IMR-90 (cell line): ENCODE data around the gene RALGAPA1.

Source experiments
- BHLHE40 ChIP-seq: fragments of 150-350 bp; IDR thresholded peaks from 2 replicates; pipeline ENCODE4 v1.6.1; 2016; ENCODE audit warnings: mild to moderate bottlenecking, low read depth, low read length
- CEBPB ChIP-seq: IDR thresholded peaks from 2 replicates; pipeline ENCODE4 v1.6.1; 2012; ENCODE audit warnings: low read depth, low read length, improper control_type of control experiment
- MAFK ChIP-seq: IDR thresholded peaks from 2 replicates; pipeline ENCODE4 v1.6.1; 2012; ENCODE audit warnings: low read depth, low read length, improper control_type of control experiment
- POLR2A ChIP-seq: IDR thresholded peaks from 2 replicates; pipeline ENCODE4 v1.6.1; 2012; ENCODE audit warnings: mild to moderate bottlenecking, low read depth, low read length
- RCOR1 ChIP-seq: IDR thresholded peaks from 2 replicates; pipeline ENCODE4 v1.6.1; 2012; ENCODE audit warnings: mild to moderate bottlenecking, low read length, improper control_type of control experiment; ENCODE audit not compliant: insufficient replicate concordance
- RFX5 ChIP-seq: IDR thresholded peaks from 2 replicates; pipeline ENCODE4 v1.8.0; 2012; ENCODE audit warnings: low read depth, mild to moderate bottlenecking, low read length, moderate library complexity
- SMC3 ChIP-seq: fragments of 150-350 bp; IDR thresholded peaks from 2 replicates; pipeline ENCODE4 v1.6.1; 2016; ENCODE audit warnings: low read depth, mild to moderate bottlenecking, antibody characterized with exemption, low read length, moderate library complexity
- TF ChIP-seq, protein P1 (sequence below): conservative IDR thresholded peaks from 2 replicates; pipeline ENCODE4 v1.5.1; 2012; ENCODE audit warnings: mild to moderate bottlenecking, low read depth, low read length, improper control_type of control experiment

DNA sequence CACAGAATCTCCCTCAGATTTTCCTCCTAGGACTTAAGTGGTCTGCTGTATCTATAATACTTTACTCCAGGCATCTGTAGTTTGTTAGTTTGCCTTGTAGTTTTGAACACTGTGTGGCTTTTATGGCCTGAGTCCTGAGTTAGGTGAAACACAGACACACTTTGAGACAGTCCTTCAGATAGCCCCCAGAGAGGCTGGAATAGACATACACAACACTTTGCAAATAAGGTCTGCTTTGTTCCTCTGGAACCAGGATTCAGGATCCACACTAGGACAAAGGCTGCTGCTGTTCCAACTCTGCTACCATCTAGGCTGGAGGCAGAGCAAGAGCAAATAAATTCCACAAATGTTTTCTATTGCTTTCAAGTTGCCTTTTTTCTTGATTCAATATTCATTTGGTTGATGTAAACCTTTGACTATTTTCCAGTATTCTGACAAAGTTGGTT lies 316.5 kb downstream of the RALGAPA1 start:
- TF ChIP-seq, protein P1, sequence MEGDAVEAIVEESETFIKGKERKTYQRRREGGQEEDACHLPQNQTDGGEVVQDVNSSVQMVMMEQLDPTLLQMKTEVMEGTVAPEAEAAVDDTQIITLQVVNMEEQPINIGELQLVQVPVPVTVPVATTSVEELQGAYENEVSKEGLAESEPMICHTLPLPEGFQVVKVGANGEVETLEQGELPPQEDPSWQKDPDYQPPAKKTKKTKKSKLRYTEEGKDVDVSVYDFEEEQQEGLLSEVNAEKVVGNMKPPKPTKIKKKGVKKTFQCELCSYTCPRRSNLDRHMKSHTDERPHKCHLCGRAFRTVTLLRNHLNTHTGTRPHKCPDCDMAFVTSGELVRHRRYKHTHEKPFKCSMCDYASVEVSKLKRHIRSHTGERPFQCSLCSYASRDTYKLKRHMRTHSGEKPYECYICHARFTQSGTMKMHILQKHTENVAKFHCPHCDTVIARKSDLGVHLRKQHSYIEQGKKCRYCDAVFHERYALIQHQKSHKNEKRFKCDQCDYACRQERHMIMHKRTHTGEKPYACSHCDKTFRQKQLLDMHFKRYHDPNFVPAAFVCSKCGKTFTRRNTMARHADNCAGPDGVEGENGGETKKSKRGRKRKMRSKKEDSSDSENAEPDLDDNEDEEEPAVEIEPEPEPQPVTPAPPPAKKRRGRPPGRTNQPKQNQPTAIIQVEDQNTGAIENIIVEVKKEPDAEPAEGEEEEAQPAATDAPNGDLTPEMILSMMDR = no peak
- no peak for TF ChIP-seq RFX5
- TF ChIP-seq POLR2A = no peak
- no peak for TF ChIP-seq CEBPB
- no peak for TF ChIP-seq SMC3
- no peak for TF ChIP-seq RCOR1
- no peak for TF ChIP-seq BHLHE40
- TF ChIP-seq MAFK = no peak
